Iris pigment epithelial cell (primary cell): ENCODE measurements around the gene PODNL1.

Experiments
- DNase-seq: peaks from one replicate; pipeline ENCODE4 v3.0.0-alpha.2; 2011; ENCODE audit warnings: low read depth

The PODNL1 gene

GRCh38 chr19:13958043-13958442 is 19.8 kb upstream of the PODNL1 start:
- no peak for DNase-seq

- no peak for DNase-seq
Observed at GRCh38 chr19:13957051-13957450, 18.8 kb upstream of the PODNL1 start.

- DNase-seq, result no peak
Observed at GRCh38 chr19:13956365-13956744, 18.1 kb upstream of the PODNL1 start.

GRCh38 chr19:13955662-13956364 is 17.6 kb upstream of the PODNL1 start:
- no peak for DNase-seq

GRCh38 chr19:13954185-13954584 is 16.0 kb upstream of the PODNL1 start:
- no peak for DNase-seq

GRCh38 chr19:13952931-13953531 is 14.8 kb upstream of the PODNL1 start:
- peak; percentile 57 for DNase-seq

- peak; percentile 100 for DNase-seq
Observed at GRCh38 chr19:13952154-13952930, 14.1 kb upstream of the PODNL1 start, which contains the start of gene DCAF15. TSS of gene DCAF15 (plus strand) at chr19:13952509. CDS start at chr19:13952513, 4 bp downstream.

- DNase-seq, result no peak
Observed at GRCh38 chr19:13951799-13952153, 13.6 kb upstream of the PODNL1 start.

GRCh38 chr19:13951043-13951442 is 12.8 kb upstream of the PODNL1 start:
- no peak for DNase-seq

- DNase-seq, result no peak
Observed at GRCh38 chr19:13946414-13946813, 8.2 kb upstream of the PODNL1 start.

GRCh38 chr19:13942023-13942684 is 3.9 kb upstream of the PODNL1 start:
- DNase-seq, result no peak

GRCh38 chr19:13937479-13938300 is 527 bp downstream of the PODNL1 start:
- DNase-seq, result no peak

- DNase-seq, result no peak
Observed at GRCh38 chr19:13935765-13936510, 2.3 kb downstream of the PODNL1 start.

GRCh38 chr19:13934785-13935109 is 3.5 kb downstream of the PODNL1 start:
- DNase-seq, result no peak

- DNase-seq, result no peak
Observed at GRCh38 chr19:13932911-13933393, 5.3 kb downstream of the PODNL1 start.

- no peak for DNase-seq
Observed at GRCh38 chr19:13932149-13932637, 6.0 kb downstream of the PODNL1 start.

- no peak for DNase-seq
Observed at GRCh38 chr19:13931391-13932148, 6.6 kb downstream of the PODNL1 start.

GRCh38 chr19:13930402-13930801 is 7.8 kb downstream of the PODNL1 start:
- DNase-seq, result no peak

GRCh38 chr19:13929956-13930355 is 8.3 kb downstream of the PODNL1 start:
- no peak for DNase-seq

- no peak for DNase-seq
Observed at GRCh38 chr19:13929340-13929739, 8.9 kb downstream of the PODNL1 start.
